Fibroblast of villous mesenchyme (primary cell): Measurements from ENCODE around the gene IDH3A. TPM values are rescaled to one million over a fixed set of nuclear protein-coding genes. Genes with fewer than 3 reads are reported as not detected.

Source experiments
- DNase-seq: peaks from one replicate; pipeline ENCODE4 v3.0.0-alpha.2; 2010; ENCODE audit warnings: low read depth
- H3K4me3 ChIP-seq: 2 replicates; pipeline ENCODE4 v1.5.1; 2011; ENCODE audit warnings: low read depth, mild to moderate bottlenecking, low read length
- total RNA-seq: library from RNA; depleted of rRNA; stranded (reverse); fragments of >200 nt; gene quantifications from 2 replicates; pipeline ENCODE4 v1.2.3, GENCODE V29; 2012
- TF ChIP-seq, protein P1 (sequence below): IDR thresholded peaks from 2 replicates; pipeline ENCODE4 v1.5.1; 2012; ENCODE audit warnings: low read depth, mild to moderate bottlenecking, low read length; ENCODE audit not compliant: insufficient read depth

The IDH3A gene
- total RNA-seq, 1 donor, result 43.6 TPM

DNA sequence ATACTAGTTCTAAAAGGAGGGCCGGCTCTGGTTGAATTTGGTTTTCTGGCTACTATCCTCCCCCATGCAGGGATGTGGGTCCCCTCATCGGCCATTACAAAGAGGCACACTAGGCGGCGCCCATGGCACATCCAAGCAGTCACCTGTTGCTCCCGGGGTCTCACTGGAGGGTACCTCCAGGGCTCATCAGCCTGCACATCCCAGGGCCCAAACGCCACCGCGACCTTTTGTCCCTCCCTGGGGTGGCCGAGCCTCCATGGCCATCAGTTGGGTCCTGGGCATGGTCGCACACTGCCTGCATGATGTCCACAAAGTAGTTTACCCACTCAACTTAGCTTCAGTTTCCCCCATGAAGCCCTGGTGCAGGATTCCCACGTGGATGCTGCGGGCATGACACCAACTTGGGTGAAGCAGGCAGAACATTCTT is 28.3 kb downstream of the IDH3A start:
- DNase-seq, result peak; percentile 28
- no peak overlapping the region for H3K4me3 ChIP-seq
- TF ChIP-seq, protein P1, sequence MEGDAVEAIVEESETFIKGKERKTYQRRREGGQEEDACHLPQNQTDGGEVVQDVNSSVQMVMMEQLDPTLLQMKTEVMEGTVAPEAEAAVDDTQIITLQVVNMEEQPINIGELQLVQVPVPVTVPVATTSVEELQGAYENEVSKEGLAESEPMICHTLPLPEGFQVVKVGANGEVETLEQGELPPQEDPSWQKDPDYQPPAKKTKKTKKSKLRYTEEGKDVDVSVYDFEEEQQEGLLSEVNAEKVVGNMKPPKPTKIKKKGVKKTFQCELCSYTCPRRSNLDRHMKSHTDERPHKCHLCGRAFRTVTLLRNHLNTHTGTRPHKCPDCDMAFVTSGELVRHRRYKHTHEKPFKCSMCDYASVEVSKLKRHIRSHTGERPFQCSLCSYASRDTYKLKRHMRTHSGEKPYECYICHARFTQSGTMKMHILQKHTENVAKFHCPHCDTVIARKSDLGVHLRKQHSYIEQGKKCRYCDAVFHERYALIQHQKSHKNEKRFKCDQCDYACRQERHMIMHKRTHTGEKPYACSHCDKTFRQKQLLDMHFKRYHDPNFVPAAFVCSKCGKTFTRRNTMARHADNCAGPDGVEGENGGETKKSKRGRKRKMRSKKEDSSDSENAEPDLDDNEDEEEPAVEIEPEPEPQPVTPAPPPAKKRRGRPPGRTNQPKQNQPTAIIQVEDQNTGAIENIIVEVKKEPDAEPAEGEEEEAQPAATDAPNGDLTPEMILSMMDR, result peak; percentile 87

DNA sequence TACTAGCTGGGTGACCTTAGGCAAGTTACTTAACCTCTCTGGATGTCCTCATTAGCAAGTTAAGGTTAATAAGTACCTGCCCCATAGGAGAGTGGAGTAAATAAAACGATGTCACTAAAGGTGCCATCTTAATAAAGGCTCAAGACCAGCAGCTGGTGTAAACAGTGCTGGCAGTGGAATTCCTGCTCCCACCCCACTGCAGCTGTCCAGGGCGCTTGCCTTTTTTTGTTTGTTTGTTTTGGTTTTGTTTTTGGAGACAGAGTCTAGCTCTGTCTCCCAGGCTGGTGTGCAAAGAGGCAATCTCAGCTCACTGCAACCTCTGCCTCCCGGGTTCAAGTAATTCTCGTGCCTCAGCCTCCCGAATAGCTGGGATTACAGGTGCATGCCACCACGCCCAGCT is 28.9 kb downstream of the IDH3A start:
- no peak for DNase-seq
- TF ChIP-seq, protein P1, result no peak
- H3K4me3 ChIP-seq, result no peak overlapping the region

DNA sequence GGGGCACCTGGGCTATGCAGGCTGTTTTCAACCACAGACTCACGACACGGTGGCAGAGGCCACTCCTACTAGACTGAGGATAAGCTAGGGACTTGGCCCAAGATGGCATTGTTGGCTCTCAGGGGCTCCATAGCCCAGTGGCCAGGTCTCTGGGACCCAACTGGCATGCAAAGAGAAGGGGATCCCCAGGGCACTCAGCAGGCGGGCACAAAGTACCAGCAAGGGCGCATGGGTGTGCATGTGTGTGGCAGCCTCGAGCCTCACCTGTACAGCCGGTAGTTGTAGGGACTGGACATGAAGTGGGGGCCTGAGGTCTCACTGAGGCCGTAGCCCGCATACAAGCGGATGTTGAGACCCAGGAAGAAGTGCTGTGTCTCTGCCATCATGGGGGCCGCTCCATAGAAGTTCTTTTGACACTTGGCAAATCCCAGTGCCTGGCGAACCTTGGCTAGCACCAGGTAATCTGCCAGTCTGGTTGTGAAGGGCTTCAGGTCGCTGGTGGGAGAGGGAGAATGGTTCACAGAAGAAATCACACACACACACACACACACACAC is 30.2 kb downstream of the IDH3A start:
- DNase-seq, result no peak
- TF ChIP-seq, protein P1, result no peak
- no peak overlapping the region for H3K4me3 ChIP-seq

DNA sequence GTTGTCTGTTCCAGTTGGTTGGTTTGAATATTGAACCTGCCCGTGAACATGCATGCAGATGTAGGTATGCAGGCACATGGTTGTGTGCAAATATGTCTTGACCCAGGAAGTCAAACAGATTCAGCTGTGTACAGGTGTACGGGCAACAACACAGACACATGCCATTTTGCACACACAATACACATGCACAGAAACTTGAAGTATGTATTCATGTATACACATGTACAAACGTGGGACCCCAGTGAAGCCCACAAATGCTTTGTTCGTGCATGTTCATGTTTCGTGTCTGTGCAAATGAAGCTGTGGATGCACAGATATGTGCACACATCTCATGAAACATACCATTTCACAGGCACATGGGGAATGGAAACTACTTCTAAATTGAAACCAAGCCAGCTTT is 30.7 kb downstream of the IDH3A start:
- H3K4me3 ChIP-seq, result no peak overlapping the region
- no peak for DNase-seq
- TF ChIP-seq, protein P1, result no peak

DNA sequence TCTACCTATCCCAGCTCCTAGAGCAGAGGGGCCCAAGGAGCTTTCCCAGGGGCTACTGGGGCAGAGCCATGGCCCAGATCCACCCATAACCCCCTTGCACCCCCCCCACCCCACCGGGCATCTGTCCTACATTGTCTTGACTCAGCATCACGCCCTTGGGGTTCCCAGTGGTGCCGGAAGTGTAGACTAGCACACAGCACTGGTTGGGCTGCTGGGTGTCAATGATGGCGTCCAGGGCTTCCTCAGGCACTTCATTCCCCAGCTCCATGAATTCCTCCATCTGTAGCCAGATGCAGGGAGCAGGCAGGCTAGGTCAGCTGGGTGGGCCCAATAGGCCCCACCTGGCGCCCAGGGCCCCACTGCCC is 33.2 kb downstream of the IDH3A start:
- no peak for DNase-seq
- H3K4me3 ChIP-seq, result no peak overlapping the region
- TF ChIP-seq, protein P1, result no peak

DNA sequence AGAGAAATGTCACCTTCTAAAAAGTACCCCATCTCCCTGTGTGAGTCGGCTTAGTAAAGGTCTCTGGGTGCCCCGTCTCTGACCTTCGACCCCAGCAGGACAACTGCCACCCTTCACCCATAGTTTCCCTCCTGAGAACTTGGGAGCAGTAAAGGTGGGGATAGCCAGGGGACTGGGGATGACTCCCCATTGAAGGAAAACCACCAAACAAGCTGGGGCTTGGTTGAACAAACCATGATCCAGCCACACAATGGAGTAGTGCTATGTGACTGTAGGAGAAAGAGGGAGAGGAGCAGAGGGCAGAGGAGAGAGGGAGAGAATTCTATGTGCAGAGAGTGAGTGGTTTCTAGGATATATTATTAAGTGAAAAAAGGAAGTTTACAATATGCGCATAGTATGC is 33.7 kb downstream of the IDH3A start:
- TF ChIP-seq, protein P1, result no peak
- DNase-seq, result no peak

More for the DNA sequence above, 33.7 kb downstream of the IDH3A start:
- no peak overlapping the region for H3K4me3 ChIP-seq
